H1 (cell line): ENCODE data around the gene CNOT1.

Experiments
- ATF3 ChIP-seq: IDR thresholded peaks from 2 replicates; pipeline ENCODE4 v1.6.1; 2011; ENCODE audit warnings: low read depth, mild to moderate bottlenecking, low read length; ENCODE audit not compliant: insufficient read depth
- BCL11A ChIP-seq, 2 experiments: IDR thresholded peaks; one replicate each; pipeline ENCODE4 v1.6.1; 2011; ENCODE audit warnings: low read depth in 2 of 2, low read length in 2 of 2, mild to moderate bottlenecking in 2 of 2
- CTCF ChIP-seq, 3 experiments: IDR thresholded peaks; 1 replicate in 2 of 3; 2 replicates in 1 of 3; pipeline versions ENCODE4 v1.5.1 to v1.6.1; 2011; ENCODE audit warnings: low read length in 3 of 3, mild to moderate bottlenecking in 3 of 3, inconsistent platforms in 2 of 3, low read depth in 1 of 3, moderate library complexity in 1 of 3; ENCODE audit not compliant: insufficient read depth in 1 of 3; ENCODE audit errors: control extremely low read depth in 1 of 3
- EP300 ChIP-seq, 2 experiments: IDR thresholded peaks; 1 replicate in 1 of 2; 2 replicates in 1 of 2; pipeline ENCODE4 v1.6.1; 2011 to 2012; ENCODE audit warnings: low read depth in 2 of 2, low read length in 2 of 2, mild to moderate bottlenecking in 2 of 2, borderline replicate concordance in 1 of 2, inconsistent platforms in 1 of 2, moderate library complexity in 1 of 2
- EZH2 ChIP-seq: fragments of 200-600 bp; sonication (generic); IDR thresholded peaks from 2 replicates; pipeline ENCODE4 v1.7.1; 2012; ENCODE audit warnings: low read depth, mild to moderate bottlenecking, moderate library complexity, low read length, inconsistent platforms; ENCODE audit not compliant: severe bottlenecking
- FOSL1 ChIP-seq: IDR thresholded peaks from 2 replicates; pipeline ENCODE4 v1.6.1; 2011; ENCODE audit warnings: mild to moderate bottlenecking, low read depth, low read length, moderate library complexity; ENCODE audit not compliant: insufficient read depth
- JUND ChIP-seq: IDR thresholded peaks from 2 replicates; pipeline ENCODE4 v1.6.1; 2011; ENCODE audit warnings: mild to moderate bottlenecking, improper control_type of control experiment, low read length
- PHF8 ChIP-seq: fragments of 200-600 bp; sonication (generic); conservative IDR thresholded peaks from 2 replicates; pipeline ENCODE4 v1.7.1; 2012; ENCODE audit warnings: low read depth, mild to moderate bottlenecking, inconsistent platforms, low read length, moderate library complexity
- POLR2A ChIP-seq, 2 experiments: IDR thresholded peaks; 1 replicate in 1 of 2; 2 replicates in 1 of 2; pipeline ENCODE4 v1.6.1; 2011; ENCODE audit warnings: low read depth in 2 of 2, low read length in 2 of 2, mild to moderate bottlenecking in 2 of 2; ENCODE audit errors: control extremely low read depth in 1 of 2
- POLR2AphosphoS5 ChIP-seq: IDR thresholded peaks from 2 replicates; pipeline ENCODE4 v1.6.1; 2011; ENCODE audit warnings: low read depth, low read length
- POU5F1 ChIP-seq: IDR thresholded peaks from 2 replicates; pipeline ENCODE4 v1.6.1; 2011; ENCODE audit warnings: low read depth, mild to moderate bottlenecking, low read length, moderate library complexity
- RFX5 ChIP-seq: IDR thresholded peaks from 2 replicates; pipeline ENCODE4 v1.6.1; 2011; ENCODE audit warnings: low read depth, low read length, improper control_type of control experiment, borderline replicate concordance
- TAF1 ChIP-seq: IDR thresholded peaks from 2 replicates; pipeline ENCODE4 v1.6.1; 2011; ENCODE audit warnings: mild to moderate bottlenecking, low read depth, low read length
- TCF12 ChIP-seq: IDR thresholded peaks from 2 replicates; pipeline ENCODE4 v1.6.1; 2011; ENCODE audit warnings: low read depth, mild to moderate bottlenecking, low read length

GRCh38 chr16:58584831-58585505, 44.7 kb downstream of the CNOT1 start:
- no peak for TF ChIP-seq CTCF (IDR thresholded peaks at IDR 0.05; ENCODE audit: control extremely low read depth in 1 of 3, insufficient read depth in 1 of 3, low read depth in 1 of 3, low read length in 3 of 3)
- no peak for TF ChIP-seq TAF1
- TF ChIP-seq PHF8, result no peak
- no peak for TF ChIP-seq POLR2A (IDR thresholded peaks at IDR 0.05; ENCODE audit: control extremely low read depth in 1 of 2, low read depth in 2 of 2, low read length in 2 of 2)
- no peak for TF ChIP-seq EP300 (IDR thresholded peaks at IDR 0.05; ENCODE audit: borderline replicate concordance in 1 of 2, low read depth in 2 of 2, low read length in 2 of 2)
- TF ChIP-seq RFX5, result no peak
- TF ChIP-seq POU5F1, result no peak
- no peak for TF ChIP-seq TCF12
- TF ChIP-seq BCL11A (IDR thresholded peaks at IDR 0.05; ENCODE audit: low read depth in 2 of 2, low read length in 2 of 2), result no peak
- TF ChIP-seq EZH2, result no peak
- no peak for TF ChIP-seq FOSL1
- TF ChIP-seq ATF3, result no peak
- no peak for TF ChIP-seq JUND
- TF ChIP-seq POLR2AphosphoS5, result no peak
